ENCODE measurements around the gene SLC35F3. TPM values are rescaled to one million over a fixed set of nuclear protein-coding genes. Genes with fewer than 3 reads are reported as not detected.
"Not testable (repeated sequence)": the region's sequence is repeated elsewhere in the genome, so short reads cannot be mapped to it uniquely, and the experiment has no call there.

SLC35F3 gene
- polyA plus RNA-seq, 1 experiment, result 0.06 TPM

DNA sequence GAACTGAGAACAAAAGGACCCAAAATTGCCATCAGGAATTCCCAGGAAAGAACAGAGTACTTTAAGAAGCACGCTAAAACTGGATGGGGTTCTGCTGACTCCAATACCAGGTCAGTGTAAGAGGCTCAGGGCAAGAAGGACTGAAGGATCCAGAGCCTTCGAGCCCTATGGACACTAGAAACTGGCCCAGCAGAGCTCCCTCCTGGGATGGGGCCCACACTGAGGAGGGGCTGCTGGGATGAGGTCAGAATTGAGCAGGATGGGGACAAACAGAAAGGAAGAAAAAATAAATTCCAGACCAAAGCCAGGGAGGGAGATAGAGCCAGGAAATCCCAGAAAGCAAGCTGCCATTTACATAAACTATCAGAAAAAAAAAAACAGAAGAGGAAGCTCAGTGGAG lies 246.4 kb downstream of the SLC35F3 start:
- POLR2A ChIA-PET, result no interaction called here
- no peak for DNase-seq (ENCODE audit: low read depth)
- CTCF ChIA-PET, result no interaction called here

DNA sequence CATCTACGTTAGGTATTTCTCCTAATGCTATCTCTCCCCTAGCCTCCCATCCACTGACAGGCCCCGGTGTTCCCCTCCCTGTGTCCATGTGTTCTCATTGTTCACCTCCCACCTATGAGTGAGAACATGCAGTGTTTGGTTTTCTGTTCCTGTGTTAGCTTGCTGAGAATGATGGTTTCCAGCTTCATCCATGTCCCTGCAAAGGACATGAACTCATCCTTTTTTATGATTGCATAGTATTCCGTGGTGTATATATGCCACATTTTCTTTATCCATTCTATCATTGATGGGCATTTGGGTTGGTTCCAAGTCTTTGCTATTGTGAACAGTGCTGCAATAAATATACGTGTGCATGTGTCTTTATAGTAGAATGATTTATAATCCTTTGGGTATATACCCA lies 247.9 kb downstream of the SLC35F3 start:
- H3K36me3 ChIP-seq (ENCODE audit: control insufficient read depth, insufficient read depth, low read length); POLR2A ChIA-PET; H3K4me3 ChIP-seq (ENCODE audit: low read depth, low read length); DNase-seq (ENCODE audit: low read depth); H3K27me3 ChIP-seq (ENCODE audit: control insufficient read depth, insufficient read depth, low read length): not testable (repeated sequence)
- CTCF ChIA-PET, result interaction anchor here (0.6 kb wide), 1 partner anchor 48 kb away, joined by 3 read pairs; no protein-coding TSS in a partner anchor

More for the DNA sequence above, 246.4 kb downstream of the SLC35F3 start:
- TF ChIP-seq, protein P1, sequence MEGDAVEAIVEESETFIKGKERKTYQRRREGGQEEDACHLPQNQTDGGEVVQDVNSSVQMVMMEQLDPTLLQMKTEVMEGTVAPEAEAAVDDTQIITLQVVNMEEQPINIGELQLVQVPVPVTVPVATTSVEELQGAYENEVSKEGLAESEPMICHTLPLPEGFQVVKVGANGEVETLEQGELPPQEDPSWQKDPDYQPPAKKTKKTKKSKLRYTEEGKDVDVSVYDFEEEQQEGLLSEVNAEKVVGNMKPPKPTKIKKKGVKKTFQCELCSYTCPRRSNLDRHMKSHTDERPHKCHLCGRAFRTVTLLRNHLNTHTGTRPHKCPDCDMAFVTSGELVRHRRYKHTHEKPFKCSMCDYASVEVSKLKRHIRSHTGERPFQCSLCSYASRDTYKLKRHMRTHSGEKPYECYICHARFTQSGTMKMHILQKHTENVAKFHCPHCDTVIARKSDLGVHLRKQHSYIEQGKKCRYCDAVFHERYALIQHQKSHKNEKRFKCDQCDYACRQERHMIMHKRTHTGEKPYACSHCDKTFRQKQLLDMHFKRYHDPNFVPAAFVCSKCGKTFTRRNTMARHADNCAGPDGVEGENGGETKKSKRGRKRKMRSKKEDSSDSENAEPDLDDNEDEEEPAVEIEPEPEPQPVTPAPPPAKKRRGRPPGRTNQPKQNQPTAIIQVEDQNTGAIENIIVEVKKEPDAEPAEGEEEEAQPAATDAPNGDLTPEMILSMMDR (IDR thresholded peaks at IDR 0.05; ENCODE audit: insufficient read depth, low read depth, low read length), result no peak
- H3K36me3 ChIP-seq (ENCODE audit: control insufficient read depth, insufficient read depth, low read length), result no peaks in the 10 kb centered on the region
- no peaks in the 10 kb centered on the region for H3K27me3 ChIP-seq (ENCODE audit: control insufficient read depth, insufficient read depth, low read length)
- H3K4me3 ChIP-seq (ENCODE audit: low read depth, low read length), result no peak overlapping the region

DNA sequence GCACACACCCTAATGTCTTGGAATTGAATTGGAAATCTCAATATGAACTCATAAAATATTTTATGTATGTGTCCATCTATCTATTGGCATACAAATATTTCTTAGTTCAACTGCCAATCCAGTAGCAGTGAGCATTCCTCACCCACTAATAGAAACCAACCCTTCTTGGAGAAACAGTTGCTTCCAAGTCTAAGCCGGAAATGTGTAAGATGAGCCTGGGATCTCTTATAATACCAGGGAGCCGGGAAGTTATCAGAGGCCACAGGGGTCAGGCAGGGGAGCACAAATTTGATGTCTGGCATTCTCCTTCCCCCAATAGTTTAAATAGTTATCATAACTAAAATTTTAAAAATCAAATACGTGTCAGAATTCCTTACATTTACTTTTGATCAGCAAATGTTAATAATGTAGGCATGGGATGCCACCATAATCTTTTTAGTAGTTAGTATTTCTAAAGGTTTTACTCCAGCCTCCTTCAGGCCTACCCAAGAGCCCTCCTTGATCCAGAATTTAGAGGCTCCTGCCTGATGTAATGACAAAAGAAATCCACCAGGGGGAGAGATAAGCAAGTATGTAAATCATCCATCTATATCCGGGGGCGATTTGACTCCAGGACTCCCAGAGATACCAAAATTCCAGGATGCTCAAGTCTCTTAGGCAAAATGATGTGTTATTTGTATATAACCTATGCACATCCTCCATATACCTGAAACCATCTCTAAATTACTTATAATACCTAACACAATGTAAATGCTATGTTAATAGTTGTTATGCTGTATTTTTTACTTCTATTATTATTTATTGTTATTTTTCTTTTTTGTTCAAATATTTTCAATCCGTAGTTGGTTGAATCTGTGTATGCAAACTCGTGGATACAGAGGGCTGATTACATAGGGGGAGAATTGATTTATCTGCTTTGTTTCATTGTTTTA lies 250.1 kb downstream of the SLC35F3 start:
- H3K27me3 ChIP-seq (ENCODE audit: control insufficient read depth, insufficient read depth, low read length), result no peaks in the 10 kb centered on the region
- TF ChIP-seq, protein P1 (IDR thresholded peaks at IDR 0.05; ENCODE audit: insufficient read depth, low read depth, low read length), result peak; percentile 70
- CTCF ChIA-PET, result interaction anchor here (1.0 to 1.1 kb wide), 2 partner anchors 17 to 155 kb away, joined by 4 to 5 read pairs; no protein-coding TSS in a partner anchor
- no peak overlapping the region for H3K4me3 ChIP-seq (ENCODE audit: low read depth, low read length)
- POLR2A ChIA-PET, result no interaction called here
- no peaks in the 10 kb centered on the region for H3K36me3 ChIP-seq (ENCODE audit: control insufficient read depth, insufficient read depth, low read length)
- DNase-seq (ENCODE audit: low read depth), result peak; percentile 9

DNA sequence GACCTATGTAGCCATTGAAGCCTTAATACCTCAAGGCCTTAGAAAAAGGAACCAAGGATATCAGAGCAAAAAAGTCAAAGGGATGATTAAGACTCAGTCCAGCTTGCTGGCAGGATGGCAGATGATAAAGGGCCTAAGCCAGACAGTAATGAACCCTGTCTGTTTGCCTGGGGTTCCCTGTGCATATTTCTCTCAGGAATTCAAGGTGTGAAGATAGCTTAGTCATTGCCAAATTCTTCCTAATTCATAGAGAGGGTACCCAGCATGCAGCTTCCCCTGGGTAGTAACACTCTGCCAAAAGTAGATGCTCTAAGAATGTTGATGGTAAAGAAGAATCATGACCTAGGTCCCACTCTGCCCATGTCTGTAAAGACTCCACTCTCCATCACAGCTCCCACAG lies 258.2 kb downstream of the SLC35F3 start:
- DNase-seq (ENCODE audit: low read depth), result no peak
- H3K36me3 ChIP-seq (ENCODE audit: control insufficient read depth, insufficient read depth, low read length), result no peaks in the 10 kb centered on the region
- H3K27me3 ChIP-seq (ENCODE audit: control insufficient read depth, insufficient read depth, low read length), result no peaks in the 10 kb centered on the region
- CTCF ChIA-PET, result interaction anchor here (0.7 kb wide), 1 partner anchor 27 kb away, joined by 3 read pairs; no protein-coding TSS in a partner anchor
- TF ChIP-seq, protein P1 (IDR thresholded peaks at IDR 0.05; ENCODE audit: insufficient read depth, low read depth, low read length), result no peak
- POLR2A ChIA-PET, result no interaction called here
- no peak overlapping the region for H3K4me3 ChIP-seq (ENCODE audit: low read depth, low read length)

DNA sequence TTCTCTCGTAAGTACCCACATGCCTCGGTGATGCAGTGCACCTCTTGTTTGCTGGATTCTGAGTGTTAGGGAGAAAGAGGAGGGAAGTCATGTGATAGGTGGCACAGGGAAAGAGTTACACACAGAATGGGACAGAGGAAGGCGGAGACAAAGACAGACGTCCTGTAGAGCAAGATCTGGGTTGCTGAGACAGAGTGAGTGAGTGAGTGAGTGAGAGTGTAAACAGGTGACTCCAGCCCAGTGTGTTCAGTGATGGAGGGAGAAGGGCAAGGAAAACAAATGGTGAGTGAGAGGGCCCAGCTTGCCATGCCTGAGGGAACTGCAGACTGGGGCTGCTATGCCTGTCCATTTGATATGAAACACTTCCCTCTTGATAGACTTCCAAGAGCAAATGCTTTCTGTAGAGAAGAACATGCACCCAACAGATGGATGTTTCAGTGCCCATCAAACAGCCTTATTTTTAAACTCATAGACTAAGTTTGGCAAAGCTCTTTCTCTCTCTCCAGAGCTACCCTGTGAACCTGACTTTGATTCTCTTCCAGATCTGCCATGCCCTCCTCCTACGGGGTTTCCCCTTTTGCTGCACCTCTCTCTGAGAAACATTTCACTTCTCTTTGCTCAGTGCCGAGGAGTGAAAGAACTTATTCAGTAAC lies 258.9 kb downstream of the SLC35F3 start:
- ChIA-PET POLR2A (no interaction called here), CTCF (no interaction called here)
- no peaks in the 10 kb centered on the region for H3K27me3 ChIP-seq (ENCODE audit: control insufficient read depth, insufficient read depth, low read length)
- H3K36me3 ChIP-seq (ENCODE audit: control insufficient read depth, insufficient read depth, low read length), result no peaks in the 10 kb centered on the region
- TF ChIP-seq, protein P1 (IDR thresholded peaks at IDR 0.05; ENCODE audit: insufficient read depth, low read depth, low read length), result no peak
- DNase-seq (ENCODE audit: low read depth), result no peak
- no peak overlapping the region for H3K4me3 ChIP-seq (ENCODE audit: low read depth, low read length)

Data from BJ (cell line).